Neuronal stem cell (in vitro differentiated cells): ENCODE data around the gene PRDM2.

Source experiments
- DNase-seq: peaks from one replicate; pipeline ENCODE4 v3.0.0-alpha.2; 2013; ENCODE audit warnings: low spot score
- H2AFZ ChIP-seq: one replicate; pipeline ENCODE4 v1.6.1; 2013; ENCODE audit warnings: mild to moderate bottlenecking, low read length, inconsistent platforms
- H2AK5ac ChIP-seq: 2 replicates; pipeline ENCODE4 v1.6.1; 2013; ENCODE audit warnings: low read depth, mild to moderate bottlenecking, inconsistent platforms, low read length, moderate library complexity, mixed read lengths
- H2BK120ac ChIP-seq: 2 replicates; pipeline ENCODE4 v1.6.1; 2013; ENCODE audit warnings: low read depth, mild to moderate bottlenecking, inconsistent platforms, low read length, moderate library complexity, mixed read lengths
- H2BK12ac ChIP-seq: one replicate; pipeline ENCODE4 v1.6.1; 2013; ENCODE audit warnings: low read length, inconsistent platforms
- H2BK15ac ChIP-seq: 2 replicates; pipeline ENCODE4 v1.6.1; 2013; ENCODE audit warnings: mild to moderate bottlenecking, low read length, inconsistent platforms, mixed read lengths
- H2BK5ac ChIP-seq: one replicate; pipeline ENCODE4 v1.6.1; 2013; ENCODE audit warnings: inconsistent platforms, mild to moderate bottlenecking, low read length, moderate library complexity
- H3K14ac ChIP-seq: one replicate; pipeline ENCODE4 v1.6.1; 2013; ENCODE audit warnings: low read length, inconsistent platforms
- H3K18ac ChIP-seq: 2 replicates; pipeline ENCODE4 v1.6.1; 2013; ENCODE audit warnings: low read length, inconsistent platforms
- H3K23ac ChIP-seq: 2 replicates; pipeline ENCODE4 v1.6.1; 2013; ENCODE audit warnings: low read depth, mild to moderate bottlenecking, mixed read lengths, low read length, inconsistent platforms; ENCODE audit not compliant: poor library complexity
- H3K27ac ChIP-seq: replicated peaks from 3 replicates; pipeline ENCODE4 v1.5.1; 2013; ENCODE audit warnings: low read length, inconsistent platforms
- H3K27me3 ChIP-seq, 3 experiments: 2 replicates each; pipeline ENCODE4 v1.6.1; 2013; ENCODE audit warnings: low read length in 3 of 3, mild to moderate bottlenecking in 2 of 3, inconsistent platforms in 1 of 3, low read depth in 1 of 3, mixed read lengths in 1 of 3, moderate library complexity in 1 of 3; ENCODE audit not compliant: control insufficient read depth in 3 of 3, insufficient read depth in 3 of 3
- H3K36me3 ChIP-seq, 2 donors: replicated peaks in 1 of 2; 2 replicates each; pipeline ENCODE4 v1.6.1; 2013; ENCODE audit warnings: low read length in 2 of 2; ENCODE audit not compliant: control insufficient read depth in 2 of 2, insufficient read depth in 2 of 2
- H3K4ac ChIP-seq: 2 replicates; pipeline ENCODE4 v1.6.1; 2013; ENCODE audit warnings: inconsistent platforms, mild to moderate bottlenecking, low read length, moderate library complexity
- H3K4me1 ChIP-seq, 2 donors: 1 replicate in 1 of 2; 2 replicates in 1 of 2; pipeline ENCODE4 v1.6.1; 2013; ENCODE audit warnings: low read length in 2 of 2, low read depth in 1 of 2; ENCODE audit not compliant: control insufficient read depth in 2 of 2, insufficient read depth in 1 of 2
- H3K4me2 ChIP-seq: one replicate; pipeline ENCODE4 v1.6.1; 2013; ENCODE audit warnings: mild to moderate bottlenecking, low read length, inconsistent platforms; ENCODE audit not compliant: insufficient read depth, poor library complexity, severe bottlenecking
- H3K4me3 ChIP-seq, 2 donors: 2 replicates each; pipeline ENCODE4 v1.5.1; 2013; ENCODE audit warnings: low read length in 2 of 2, mild to moderate bottlenecking in 2 of 2, inconsistent platforms in 1 of 2, moderate library complexity in 1 of 2
- H3K79me1 ChIP-seq: one replicate; pipeline ENCODE4 v1.6.1; 2013; ENCODE audit warnings: low read depth, mild to moderate bottlenecking, inconsistent platforms, low read length, moderate library complexity
- H3K9ac ChIP-seq: one replicate; pipeline ENCODE4 v1.6.1; 2013; ENCODE audit warnings: mild to moderate bottlenecking, low read depth, low read length, inconsistent platforms; ENCODE audit not compliant: poor library complexity
- H3K9me3 ChIP-seq, 2 donors: replicated peaks in 1 of 2; 2 replicates each; pipeline versions ENCODE3 to v1.6.1; 2013; ENCODE audit warnings: low read length in 2 of 2, mild to moderate bottlenecking in 2 of 2, inconsistent platforms in 1 of 2, low read depth in 1 of 2, mixed read lengths in 1 of 2, moderate library complexity in 1 of 2; ENCODE audit not compliant: control insufficient read depth in 2 of 2, insufficient read depth in 1 of 2
- H4K8ac ChIP-seq: one replicate; pipeline ENCODE4 v1.6.1; 2013; ENCODE audit warnings: low read depth, mild to moderate bottlenecking, inconsistent platforms, low read length, moderate library complexity
- H4K91ac ChIP-seq: one replicate; pipeline ENCODE4 v1.6.1; 2013; ENCODE audit warnings: low read length, low read depth, mild to moderate bottlenecking, inconsistent platforms; ENCODE audit not compliant: poor library complexity
- WGBS, 2 donors: extraction: QIAGEN DNeasy Blood & Tissue Kit; methylation state at CpG; one replicate each; pipeline ENCODE4 v1.1.7; 2013; ENCODE audit warnings: missing lambda C conversion rate in 2 of 2, mixed read lengths in 1 of 2; ENCODE audit not compliant: insufficient read length in 2 of 2, insufficient replicate concordance in 1 of 2; ENCODE audit errors: extremely low coverage in 2 of 2; 5-methylcytosine and 5-hydroxymethylcytosine counted together

PRDM2 gene

GRCh38 chr1:13779930-13780329 lies 79.9 kb downstream of the PRDM2 start:
- no peak overlapping the region for H3K9ac ChIP-seq
- H2BK5ac ChIP-seq = no peak overlapping the region
- H2AK5ac ChIP-seq = no peak overlapping the region
- no CpG with 5 or more reads among the region's 6 CpGs for WGBS, 2 donors
- H2AFZ ChIP-seq = no peak overlapping the region
- H3K4me3 ChIP-seq = no peak overlapping the region
- no peak overlapping the region for H4K8ac ChIP-seq
- no peak overlapping the region for H4K91ac ChIP-seq
- no peak overlapping the region for H2BK120ac ChIP-seq
- no peak overlapping the region for H3K27ac ChIP-seq
- H3K23ac ChIP-seq = no peak overlapping the region
- peaks cover 0 to 16% of the 10 kb centered on the region in 2 donors for H3K4me1 ChIP-seq
- H3K9me3 ChIP-seq = no peaks in the 10 kb centered on the region
- H3K36me3 ChIP-seq = peaks cover 38 to 99% of the 10 kb centered on the region in 2 donors
- no peak overlapping the region for H3K18ac ChIP-seq
- H3K4me2 ChIP-seq = no peak overlapping the region
- peaks cover 4% of the 10 kb centered on the region for H3K79me1 ChIP-seq
- H3K4ac ChIP-seq = no peak overlapping the region
- H3K14ac ChIP-seq = no peak overlapping the region
- H2BK15ac ChIP-seq = no peak overlapping the region
- no peak for DNase-seq
- no peaks in the 10 kb centered on the region for H3K27me3 ChIP-seq
- H2BK12ac ChIP-seq = no peak overlapping the region

GRCh38 chr1:13780780-13781179 lies 80.8 kb downstream of the PRDM2 start:
- Histone ChIP-seq H2BK5ac (no peak overlapping the region), H3K23ac (no peak overlapping the region), H3K27me3 (no peaks in the 10 kb centered on the region), H2AFZ (no peak overlapping the region), H4K8ac (no peak overlapping the region), H3K27ac (no peak overlapping the region), H3K36me3 (peaks cover 34 to 97% of the 10 kb centered on the region in 2 donors), H3K9me3 (no peaks in the 10 kb centered on the region), H3K4me1 (peaks cover 0 to 16% of the 10 kb centered on the region in 2 donors), H3K18ac (no peak overlapping the region), H3K9ac (no peak overlapping the region), H3K4me2 (no peak overlapping the region), H3K4ac (no peak overlapping the region), H2AK5ac (no peak overlapping the region), H3K79me1 (peaks cover 4% of the 10 kb centered on the region), H3K4me3 (no peak overlapping the region), H2BK120ac (no peak overlapping the region), H2BK15ac (no peak overlapping the region), H4K91ac (no peak overlapping the region), H2BK12ac (no peak overlapping the region), H3K14ac (no peak overlapping the region)
- DNase-seq = no peak
- 95% methylated on average over 2 of the region's 6 CpGs; no CpG with 5 or more reads in 1 of the 2 donors for WGBS, 2 donors

DNA sequence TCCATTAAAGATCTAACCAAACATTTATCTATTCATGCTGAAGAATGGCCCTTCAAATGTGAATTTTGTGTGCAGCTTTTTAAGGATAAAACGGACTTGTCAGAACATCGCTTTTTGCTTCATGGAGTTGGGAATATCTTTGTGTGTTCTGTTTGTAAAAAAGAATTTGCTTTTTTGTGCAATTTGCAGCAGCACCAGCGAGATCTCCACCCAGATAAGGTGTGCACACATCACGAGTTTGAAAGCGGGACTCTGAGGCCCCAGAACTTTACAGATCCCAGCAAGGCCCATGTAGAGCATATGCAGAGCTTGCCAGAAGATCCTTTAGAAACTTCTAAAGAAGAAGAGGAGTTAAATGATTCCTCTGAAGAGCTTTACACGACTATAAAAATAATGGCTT lies 81.2 kb downstream of the PRDM2 start:
- no peak overlapping the region for H4K8ac ChIP-seq
- H3K4ac ChIP-seq = no peak overlapping the region
- H3K4me3 ChIP-seq = no peak overlapping the region
- H3K9ac ChIP-seq = no peak overlapping the region
- no peaks in the 10 kb centered on the region for H3K27me3 ChIP-seq
- no peak overlapping the region for H3K23ac ChIP-seq
- H2BK12ac ChIP-seq = no peak overlapping the region
- no peak overlapping the region for H3K18ac ChIP-seq
- no peak overlapping the region for H3K4me2 ChIP-seq
- peaks cover 31 to 96% of the 10 kb centered on the region in 2 donors for H3K36me3 ChIP-seq
- H3K4me1 ChIP-seq = peaks cover 0 to 16% of the 10 kb centered on the region in 2 donors
- H3K27ac ChIP-seq = no peak overlapping the region
- peaks cover 4% of the 10 kb centered on the region for H3K79me1 ChIP-seq
- H2BK15ac ChIP-seq = no peak overlapping the region
- H2AK5ac ChIP-seq = no peak overlapping the region
- no peak overlapping the region for H2BK120ac ChIP-seq
- WGBS, 2 donors = no CpG with 5 or more reads among the region's 6 CpGs
- no peak overlapping the region for H3K14ac ChIP-seq
- H4K91ac ChIP-seq = no peak overlapping the region
- no peak overlapping the region for H2AFZ ChIP-seq
- no peak overlapping the region for H2BK5ac ChIP-seq
- no peak for DNase-seq
- H3K9me3 ChIP-seq = no peaks in the 10 kb centered on the region

GRCh38 chr1:13781907-13782633 lies 82.1 kb downstream of the PRDM2 start:
- Histone ChIP-seq H3K14ac (no peak overlapping the region), H3K4me1 (peaks cover 0 to 16% of the 10 kb centered on the region in 2 donors), H4K8ac (no peak overlapping the region), H3K79me1 (peaks cover 4% of the 10 kb centered on the region), H3K4me3 (no peak overlapping the region), H4K91ac (no peak overlapping the region), H2BK5ac (no peak overlapping the region), H3K9ac (no peak overlapping the region), H2AK5ac (no peak overlapping the region), H2BK15ac (no peak overlapping the region), H2AFZ (no peak overlapping the region), H3K4ac (no peak overlapping the region), H3K9me3 (no peaks in the 10 kb centered on the region), H2BK12ac (no peak overlapping the region), H3K27me3 (no peaks in the 10 kb centered on the region), H3K18ac (no peak overlapping the region), H3K36me3 (peaks cover 29 to 96% of the 10 kb centered on the region in 2 donors), H3K23ac (no peak overlapping the region), H3K4me2 (no peak overlapping the region), H3K27ac (no peak overlapping the region), H2BK120ac (no peak overlapping the region)
- no CpG with 5 or more reads among the region's 20 CpGs for WGBS, 2 donors
- no peak for DNase-seq
